ENCODE data around the gene OR4F17.
"Not testable (repeated sequence)": the region's sequence is repeated elsewhere in the genome, so short reads cannot be mapped to it uniquely, and the experiment has no call there.

The OR4F17 gene, protein sequence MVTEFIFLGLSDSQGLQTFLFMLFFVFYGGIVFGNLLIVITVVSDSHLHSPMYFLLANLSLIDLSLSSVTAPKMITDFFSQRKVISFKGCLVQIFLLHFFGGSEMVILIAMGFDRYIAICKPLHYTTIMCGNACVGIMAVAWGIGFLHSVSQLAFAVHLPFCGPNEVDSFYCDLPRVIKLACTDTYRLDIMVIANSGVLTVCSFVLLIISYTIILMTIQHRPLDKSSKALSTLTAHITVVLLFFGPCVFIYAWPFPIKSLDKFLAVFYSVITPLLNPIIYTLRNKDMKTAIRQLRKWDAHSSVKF

GRCh38 chr19:106804-107203, at the start of gene OR4F17:
Gene OR4F17, plus strand, starts transcription at chr19:107104. Its CDS starts 3,575 bp downstream, at chr19:110679.
- not testable (repeated sequence) for DNase-seq

GRCh38 chr19:70793-71192, 36.1 kb upstream of the OR4F17 start:
- DNase-seq, result not testable (repeated sequence)

DNA sequence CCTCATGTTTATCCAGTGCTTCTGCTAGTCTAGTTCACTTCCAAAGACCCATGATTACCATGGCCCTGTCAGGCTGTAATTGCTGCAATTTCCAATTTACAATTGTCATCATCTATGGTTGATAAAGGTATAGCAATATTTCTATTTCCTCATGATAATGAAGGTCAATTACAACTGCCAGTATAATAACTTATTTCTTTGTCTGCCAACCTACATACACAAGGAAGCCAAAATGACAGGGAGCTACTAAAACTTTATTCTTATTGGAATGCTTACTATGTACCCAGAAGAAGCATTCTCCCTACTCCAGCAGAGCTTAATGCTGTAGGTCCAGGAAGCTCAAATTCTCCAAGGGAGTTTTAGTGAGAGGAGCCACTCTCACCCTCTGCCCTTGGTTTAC, 24.0 kb upstream of the OR4F17 start:
- not testable (repeated sequence) for DNase-seq

GRCh38 chr19:83626-84025, 23.3 kb upstream of the OR4F17 start:
- not testable (repeated sequence) for DNase-seq

DNA sequence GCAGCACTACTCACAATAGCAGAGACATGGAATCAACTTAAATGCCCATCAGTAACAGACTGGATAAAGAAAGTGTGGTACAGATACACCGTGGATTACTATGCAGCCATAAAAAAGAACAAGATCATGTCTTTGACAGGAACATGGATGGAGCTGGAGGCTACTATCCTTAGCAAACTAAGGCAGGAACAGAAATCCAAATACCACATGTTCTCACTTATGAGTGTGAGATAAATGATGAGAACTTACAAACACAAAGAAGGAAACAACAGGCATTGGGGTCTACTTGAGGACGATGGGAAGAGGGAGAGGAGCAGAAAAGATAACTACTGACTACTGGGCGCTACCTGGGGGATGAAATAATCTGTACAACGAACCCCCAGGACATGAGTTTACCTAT, 16.2 kb upstream of the OR4F17 start:
- DNase-seq, result not testable (repeated sequence)

GRCh38 chr19:94794-95193, 12.1 kb upstream of the OR4F17 start:
- not testable (repeated sequence) for DNase-seq

DNA sequence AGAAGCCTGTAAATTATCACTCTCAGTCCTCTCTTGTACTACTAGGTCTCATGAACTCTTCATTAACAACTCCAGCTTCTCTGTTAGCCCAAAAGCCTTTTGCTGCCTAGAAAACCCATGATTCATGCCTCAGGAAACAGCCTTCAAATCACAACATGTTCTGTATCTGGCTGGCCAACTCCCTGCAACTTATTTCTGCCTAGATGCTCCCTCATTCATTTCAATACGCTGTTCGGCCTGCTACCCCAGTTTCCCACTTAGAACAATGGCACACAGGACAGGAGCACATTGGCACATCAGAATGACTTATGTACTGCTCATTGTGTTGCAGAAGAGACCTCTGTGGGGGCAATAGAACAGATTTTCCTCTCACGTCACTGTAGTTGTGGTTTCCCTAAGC, 9.3 kb upstream of the OR4F17 start:
- DNase-seq, result not testable (repeated sequence)

GRCh38 chr19:120443-121140, 13.7 kb downstream of the OR4F17 start:
- not testable (repeated sequence) for DNase-seq
